HL-60/S4 treated with retinoic acid at 250 ng/mL for 4 days and 3 days (cell line): ENCODE results near the gene PHB1.
"Not testable (repeated sequence)": the region's sequence is repeated elsewhere in the genome, so short reads cannot be mapped to it uniquely, and the experiment has no call there.

Experiments used
- in situ Hi-C: fragments of 300-500 bp; cut with MboI; formaldehyde crosslinking; loops from 2 replicates; pipeline ENCODE4 v1.7.0; 2022; ENCODE audit warnings: low sequenced_read_pairs

The PHB1 gene

DNA sequence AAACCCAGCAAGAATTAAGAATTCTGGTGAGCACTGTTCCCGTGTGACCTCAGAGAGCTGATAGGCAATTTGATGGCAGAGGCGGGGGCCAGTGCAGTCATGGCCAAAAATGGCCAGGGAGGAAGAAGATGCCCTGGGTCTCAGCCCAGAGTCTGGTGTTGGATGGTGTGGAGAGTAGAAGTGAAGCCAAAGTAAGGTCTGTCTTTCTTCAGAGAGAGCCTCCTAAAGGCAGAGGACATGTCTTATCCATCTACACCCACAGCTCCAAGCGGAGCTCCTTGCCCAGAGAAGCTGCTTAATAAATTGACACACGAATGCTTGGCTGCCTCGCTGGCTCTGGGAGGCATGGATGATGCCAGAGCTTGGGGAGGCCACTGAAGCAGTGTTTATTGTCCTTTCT is 32.9 kb downstream of the PHB1 start:
- in situ Hi-C loops, result no loop called here

DNA sequence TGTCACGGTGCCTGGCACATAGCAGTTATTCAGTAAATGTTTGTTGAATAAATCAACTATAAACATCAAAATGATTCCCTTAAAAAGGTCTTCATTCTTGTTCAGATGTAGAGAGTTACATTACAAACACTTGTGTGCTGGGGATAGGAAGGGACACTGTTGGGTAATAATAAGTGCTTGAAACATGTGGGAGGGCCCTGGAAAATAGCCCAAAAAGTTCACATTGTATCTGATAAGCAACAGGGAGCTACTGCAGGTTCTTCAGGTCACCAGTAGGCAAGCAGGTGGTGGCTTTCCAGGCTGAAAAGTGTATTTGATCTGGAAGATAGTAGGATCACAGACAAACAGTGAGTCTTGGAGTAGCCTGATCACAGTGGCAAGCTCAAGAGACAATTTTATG is 33.6 kb downstream of the PHB1 start:
- in situ Hi-C loops, result no loop called here

DNA sequence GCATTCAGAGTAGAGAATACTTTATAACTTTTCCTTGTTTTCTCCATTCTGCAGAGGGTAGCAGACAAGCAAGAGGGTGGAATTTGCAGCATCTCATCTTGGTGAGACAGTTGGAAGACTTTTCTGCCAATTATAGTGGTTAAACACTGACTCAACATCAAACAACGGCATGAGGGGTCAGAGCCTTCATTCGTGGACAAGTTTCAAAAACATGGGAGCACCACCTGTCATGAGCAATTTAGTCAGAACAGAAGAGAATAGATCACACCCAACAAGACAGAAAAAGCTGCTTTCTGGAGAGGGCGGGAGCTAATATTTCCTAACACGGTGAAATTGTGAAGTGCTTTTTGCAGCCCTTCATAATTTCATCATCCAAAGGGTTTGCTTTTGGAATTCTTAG is 34.8 kb downstream of the PHB1 start:
- in situ Hi-C loops, result no loop called here

DNA sequence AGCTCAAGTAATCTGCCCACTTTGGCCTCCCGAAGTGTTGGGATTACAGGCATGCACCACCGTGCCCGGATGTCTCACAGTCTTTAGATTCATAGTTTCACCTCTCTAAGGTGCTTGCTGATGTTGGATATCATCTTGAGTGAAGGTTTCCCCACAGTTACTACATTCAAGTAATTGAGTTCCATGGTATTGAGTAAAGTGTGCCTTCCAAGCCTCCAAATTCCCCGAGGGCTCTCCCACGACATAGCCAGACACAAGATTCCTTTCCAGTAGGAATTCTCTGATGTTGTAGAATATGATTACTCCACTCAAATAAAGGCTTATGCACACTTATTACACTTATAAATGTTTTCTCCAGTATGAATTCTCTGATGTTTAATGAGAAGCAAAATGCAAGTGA is 36.4 kb downstream of the PHB1 start:
- in situ Hi-C loops, result no loop called here

DNA sequence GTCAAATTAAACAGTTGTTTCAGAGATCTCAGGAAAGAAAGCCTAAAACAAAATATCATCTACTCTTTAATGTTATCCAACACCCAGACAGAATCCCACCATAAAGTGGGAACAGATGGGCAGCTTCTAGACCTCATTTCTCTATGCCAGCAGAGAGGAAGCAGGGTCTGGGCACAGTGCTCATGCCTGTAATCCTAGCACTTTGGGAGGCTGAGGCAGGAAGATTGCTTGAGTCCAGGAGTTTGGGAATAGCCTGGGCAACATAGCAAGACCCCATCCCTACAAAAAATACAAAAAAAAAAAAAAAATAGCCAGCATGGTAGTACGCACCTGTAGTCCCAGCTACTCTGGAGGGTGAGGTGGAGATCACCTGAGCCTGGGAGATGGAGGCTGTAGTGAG is 39.1 kb downstream of the PHB1 start:
- in situ Hi-C loops, result no loop called here

DNA sequence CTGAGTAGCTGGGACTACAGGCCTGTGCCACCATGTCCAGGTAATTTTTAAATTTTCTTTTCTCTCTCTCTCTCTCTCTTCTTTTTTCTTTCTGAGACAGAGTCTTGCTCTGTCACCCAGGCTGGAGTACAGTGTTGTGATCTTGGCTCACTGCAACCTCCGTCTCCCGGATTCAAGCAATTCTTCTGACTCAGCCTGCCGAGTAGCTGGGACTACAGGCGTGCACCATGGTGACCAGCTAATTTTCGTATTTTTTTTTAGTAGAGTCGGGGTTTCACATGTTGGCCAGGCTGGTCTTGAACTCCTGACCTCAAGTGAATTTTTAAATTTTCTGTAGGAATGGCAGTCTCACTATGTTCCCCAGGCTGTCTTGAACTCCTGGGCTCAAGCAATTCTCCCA is 41.6 kb downstream of the PHB1 start:
- in situ Hi-C loops, result no loop called here

DNA sequence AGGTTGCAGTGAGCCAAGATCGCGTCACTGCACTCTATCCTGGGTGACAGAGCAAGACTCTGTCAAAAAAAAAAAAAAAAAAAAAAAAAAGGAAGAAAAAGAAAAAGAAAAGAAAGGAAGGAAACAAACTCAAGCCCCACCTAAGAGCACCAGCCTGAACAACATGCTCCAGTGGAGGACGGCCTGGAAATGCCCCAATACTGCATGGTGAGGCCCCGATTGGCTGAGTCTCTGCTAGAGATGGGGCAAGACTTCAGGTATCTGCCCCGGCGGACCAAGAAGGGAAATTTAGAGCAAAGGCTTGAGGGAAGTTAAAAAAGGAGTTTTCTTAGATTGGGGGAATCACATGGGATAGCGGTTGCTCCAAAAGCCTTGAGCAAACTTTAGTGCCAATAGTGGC is 42.3 kb downstream of the PHB1 start:
- in situ Hi-C loops, result no loop called here

DNA sequence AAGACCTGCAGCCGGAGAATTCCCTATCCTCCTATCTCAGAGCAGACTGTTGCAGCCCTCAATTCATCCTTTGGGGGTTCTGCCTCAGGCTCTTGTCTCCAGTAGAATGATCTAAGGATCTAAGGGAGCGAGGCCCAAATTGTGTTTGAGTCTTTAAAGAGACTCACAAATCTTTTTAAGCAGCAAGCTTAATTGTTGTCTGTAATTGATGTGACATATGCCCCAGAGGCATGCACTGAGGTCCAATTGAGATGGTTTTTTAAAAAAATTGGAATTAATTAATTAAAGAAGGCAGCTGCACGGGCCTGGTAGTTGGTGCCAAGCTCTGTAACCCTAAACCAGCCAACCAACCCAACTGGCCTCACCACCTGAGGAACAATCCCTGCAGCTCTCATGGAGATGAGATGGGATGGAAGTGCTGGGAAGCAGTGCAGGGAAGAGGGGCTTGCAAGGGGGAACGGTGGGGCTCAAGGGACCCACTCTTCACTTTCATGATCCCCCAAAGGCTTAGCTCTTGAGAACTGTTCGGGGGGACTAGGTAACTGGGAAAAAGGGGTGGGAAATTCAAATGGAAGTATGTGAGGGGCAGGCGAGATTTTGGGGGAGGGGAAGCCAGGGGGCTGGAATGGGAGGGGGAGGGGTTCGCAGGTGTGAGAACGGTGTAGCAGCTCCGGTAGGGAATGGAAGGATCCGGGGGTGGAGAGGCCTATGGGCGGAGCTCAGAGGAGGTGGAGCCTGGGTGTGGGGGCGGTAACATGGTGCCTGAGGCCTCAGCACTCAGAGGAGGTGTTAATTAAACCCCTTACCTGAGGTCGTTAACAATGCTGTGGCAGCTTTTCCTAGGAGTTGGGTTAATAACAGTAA is 43.5 kb downstream of the PHB1 start:
- in situ Hi-C loops, result no loop called here

DNA sequence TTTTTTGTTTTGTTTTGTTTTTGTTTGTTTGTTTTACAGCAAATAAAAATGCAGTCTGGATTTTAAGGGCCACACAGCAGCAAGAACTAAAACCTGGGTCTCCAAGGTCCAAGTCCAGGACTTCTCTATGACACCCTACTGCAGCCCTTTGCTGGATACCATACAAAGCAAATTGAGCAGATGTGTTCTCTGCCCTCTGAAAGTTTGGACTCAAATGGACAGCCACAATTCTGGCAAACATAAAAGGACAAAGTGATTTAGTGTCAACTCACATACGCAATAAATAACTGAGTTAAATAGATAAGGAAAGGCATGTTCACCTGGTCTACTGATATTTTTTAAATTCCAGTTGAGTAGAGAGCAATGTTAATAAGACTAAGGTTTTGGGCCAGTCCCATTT is 44.9 kb downstream of the PHB1 start:
- in situ Hi-C loops, result no loop called here

DNA sequence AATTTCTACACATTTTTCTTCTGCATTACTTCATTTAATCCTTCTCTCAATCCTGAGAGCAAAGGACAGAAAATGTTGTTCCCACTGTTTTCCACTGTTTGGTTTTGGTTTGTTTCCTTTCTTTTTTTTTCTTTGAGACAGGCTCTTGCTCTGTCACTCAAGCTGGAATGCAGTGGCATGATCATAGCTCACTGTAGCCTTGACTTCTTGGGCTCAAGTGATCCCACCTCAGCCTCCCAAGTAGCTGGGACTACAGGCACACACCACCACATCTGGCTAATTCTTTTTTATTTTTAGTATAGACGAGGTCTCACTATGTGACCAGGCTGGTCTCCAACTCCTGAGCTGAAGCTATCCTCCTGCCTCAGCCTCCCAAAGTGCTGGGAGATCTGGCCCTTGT is 45.6 kb downstream of the PHB1 start:
- in situ Hi-C loops, result no loop called here

DNA sequence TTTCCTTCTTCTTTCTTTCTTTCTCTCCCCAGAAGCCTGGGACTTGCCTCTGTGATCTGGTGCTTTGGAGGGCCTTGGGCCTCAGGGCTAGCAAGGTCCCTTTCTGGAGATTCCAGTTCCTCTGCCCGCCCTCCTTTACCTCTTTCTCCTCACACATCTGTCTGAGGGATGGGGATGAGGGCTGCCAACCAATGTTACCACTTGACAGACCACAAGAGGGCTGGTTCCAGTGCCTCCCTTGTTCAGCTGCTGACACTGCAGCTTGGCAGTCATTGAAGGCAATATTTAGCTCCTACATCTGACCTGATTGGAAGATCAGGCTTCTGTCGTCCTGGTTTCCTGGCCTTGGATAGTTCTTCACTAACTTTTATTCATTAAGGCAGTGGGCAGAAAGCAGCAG is 49.0 kb downstream of the PHB1 start:
- in situ Hi-C loops, result no loop called here

DNA sequence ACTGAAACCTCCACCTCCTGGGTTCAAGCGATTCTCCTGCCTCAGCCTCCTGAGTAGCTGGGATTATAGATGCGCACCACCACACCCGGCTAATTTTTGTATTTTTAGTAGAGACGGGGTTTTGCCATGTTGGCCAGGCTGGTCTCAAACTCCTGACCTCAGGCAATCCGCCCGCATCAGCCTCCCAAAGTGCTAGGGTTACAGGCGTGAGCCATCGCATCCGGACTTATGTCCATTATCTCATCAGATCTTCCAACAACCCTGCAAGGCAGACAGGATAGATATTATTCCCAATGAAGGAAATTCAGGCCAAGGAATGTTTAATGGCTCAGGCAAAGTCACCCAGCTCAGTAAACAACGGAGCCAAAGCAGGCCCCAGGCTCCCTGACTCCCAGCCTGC is 49.6 kb downstream of the PHB1 start:
- in situ Hi-C loops, result not testable (repeated sequence)

DNA sequence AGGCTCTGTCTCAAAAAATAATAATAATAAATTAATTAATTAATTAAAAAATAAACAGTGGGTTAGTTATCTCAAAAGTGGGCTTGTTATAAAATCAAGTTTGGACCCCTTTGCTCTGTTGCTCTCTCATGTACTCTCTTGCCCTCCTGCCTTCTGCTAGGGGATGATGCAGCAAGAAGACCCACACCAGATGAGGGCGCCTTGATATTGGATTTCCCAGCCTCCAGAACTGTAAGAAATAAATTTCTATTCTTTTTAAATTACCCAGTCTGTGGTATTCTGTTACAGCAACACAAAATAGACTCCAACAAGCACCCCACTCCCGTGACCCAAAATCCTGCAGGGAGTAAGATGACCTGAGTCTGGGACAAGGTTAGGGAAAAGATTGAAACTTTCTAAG is 50.6 kb downstream of the PHB1 start:
- in situ Hi-C loops, result no loop called here

DNA sequence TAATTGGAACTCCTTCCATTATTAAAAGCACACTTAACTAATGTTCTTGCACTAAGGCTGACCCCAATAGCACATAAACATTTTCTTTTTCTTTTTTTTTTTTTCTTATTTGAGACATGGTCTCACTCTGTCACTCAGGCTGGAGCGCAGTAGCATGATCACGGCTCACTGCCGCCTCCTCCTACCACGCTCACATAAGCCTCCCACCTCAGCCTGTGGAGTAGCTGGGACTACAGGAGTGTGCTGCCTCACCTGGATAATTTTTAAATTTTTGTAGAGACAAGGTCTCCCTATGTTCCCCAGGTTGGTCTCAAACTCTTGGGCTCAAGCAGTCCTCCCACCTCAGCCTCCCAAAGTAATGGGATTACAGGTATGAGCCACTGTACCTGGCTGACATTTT is 51.4 kb downstream of the PHB1 start:
- in situ Hi-C loops, result no loop called here

DNA sequence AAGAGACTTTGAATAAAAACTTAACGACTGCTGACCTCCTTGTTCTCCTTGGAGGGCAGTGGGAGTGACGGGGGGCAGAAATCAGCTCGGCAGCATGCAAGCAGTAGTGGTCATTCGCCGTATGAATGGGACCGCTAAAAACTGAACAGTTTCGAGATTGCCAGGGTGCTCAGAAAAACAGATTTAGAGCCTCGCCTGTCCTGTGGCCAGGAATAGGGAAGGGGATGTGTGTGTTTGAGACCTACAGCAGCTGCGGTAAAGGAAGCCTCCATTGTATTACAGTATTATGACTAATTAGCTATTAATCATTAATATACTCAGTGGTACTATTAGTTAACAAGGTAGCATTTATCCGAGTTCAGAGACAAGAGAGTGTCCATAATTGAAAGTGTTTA is 52.0 kb downstream of the PHB1 start:
- in situ Hi-C loops, result no loop called here

DNA sequence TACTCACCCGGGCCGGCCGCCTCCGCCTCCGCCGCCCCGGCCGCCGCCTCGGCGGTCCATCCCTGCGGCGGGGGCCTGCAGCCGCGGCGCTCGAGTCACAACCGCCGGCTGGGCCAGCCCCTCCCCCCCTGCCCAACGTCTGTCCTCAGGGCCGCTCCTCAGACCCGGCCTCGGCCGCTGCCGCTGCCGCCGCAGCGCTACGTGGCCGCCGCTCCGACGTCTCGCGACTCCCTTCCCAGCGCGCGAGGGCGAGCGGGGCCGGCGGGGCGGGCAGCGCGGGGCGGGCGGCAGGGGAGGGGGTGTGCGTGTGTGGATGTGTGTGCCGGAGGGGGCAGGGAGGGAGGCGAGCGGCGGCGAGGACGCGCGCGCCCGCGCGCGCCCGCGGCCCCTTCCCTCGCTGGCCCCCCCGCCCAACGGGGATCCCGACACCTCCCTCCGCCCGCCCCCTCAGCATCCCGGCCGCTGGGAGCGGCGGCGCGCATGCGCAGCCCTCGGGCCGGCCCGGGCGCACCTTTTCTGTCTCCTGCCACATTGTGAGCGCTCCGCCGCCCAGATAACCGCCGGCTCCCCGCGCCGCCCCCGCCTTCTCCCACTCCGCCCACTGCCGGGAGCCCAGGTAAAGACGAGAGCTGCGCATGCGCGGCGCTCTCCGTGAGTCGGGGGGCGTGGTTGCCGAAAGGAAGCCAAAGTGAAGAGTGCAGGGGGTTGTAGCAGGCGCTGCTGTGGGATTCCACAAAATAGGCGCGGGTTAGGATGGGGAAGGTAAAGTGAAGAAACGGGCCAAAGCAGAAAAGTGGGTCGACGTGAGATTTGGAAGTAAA is 52.6 kb downstream of the PHB1 start, which contains the start of gene ZNF652:
TSS of gene ZNF652 (minus strand) at position 349 of the 821 bp plus-strand sequence. CDS start 44,525 bp downstream, outside the sequence.
- in situ Hi-C loops, result no loop called here

DNA sequence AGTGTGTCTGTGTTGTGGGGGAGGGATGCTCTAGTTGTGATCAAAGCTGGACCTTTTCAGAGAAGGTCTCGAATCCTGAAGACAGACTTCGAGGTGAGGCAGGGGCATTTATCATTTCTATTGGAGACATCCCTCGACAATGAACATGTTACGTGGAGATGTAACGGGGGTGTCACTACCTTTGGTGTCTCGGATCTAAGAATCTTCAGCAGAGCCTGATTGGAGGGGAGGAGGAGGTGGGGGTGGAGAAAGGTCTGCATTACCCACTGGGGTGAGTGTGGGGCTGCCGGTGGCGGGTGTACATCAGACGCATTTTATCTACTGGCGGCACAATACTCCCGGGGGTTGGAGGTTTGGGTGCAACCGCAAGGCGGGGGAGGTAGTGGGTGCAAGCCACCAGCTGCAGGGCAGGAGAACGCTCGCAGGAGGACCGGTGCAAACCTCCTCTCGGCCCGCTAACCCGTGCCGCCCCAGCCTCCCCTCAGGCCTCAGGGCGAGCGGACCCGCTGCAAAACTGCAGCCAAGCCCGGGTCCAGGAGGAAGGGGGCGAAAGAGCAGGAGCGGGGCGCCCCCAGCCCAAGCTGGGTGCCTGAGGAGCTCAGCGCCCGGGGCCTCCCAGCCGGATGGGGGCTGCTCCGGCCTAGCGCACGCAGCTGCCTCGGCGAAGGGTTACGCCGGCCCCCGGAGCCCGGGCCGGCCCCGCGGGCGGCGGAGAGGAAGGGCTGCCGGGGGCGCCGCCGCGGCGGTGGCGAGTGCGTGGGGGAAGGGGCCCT is 53.4 kb downstream of the PHB1 start:
- in situ Hi-C loops, result no loop called here

DNA sequence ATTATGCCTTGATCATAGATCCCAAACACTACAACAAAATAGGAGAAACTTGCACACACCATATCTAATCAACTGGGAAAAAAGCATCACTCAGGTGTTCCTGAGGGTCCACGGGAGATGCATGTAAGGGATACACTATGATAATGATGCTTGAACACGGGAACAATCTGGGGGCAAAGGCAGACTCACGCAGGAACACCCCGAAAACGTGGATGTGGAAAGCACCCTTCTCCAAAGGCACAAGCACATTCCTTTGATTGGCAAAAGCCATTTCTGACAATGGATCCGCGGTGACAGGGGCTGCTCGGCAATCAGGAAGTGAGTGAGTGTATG is 53.9 kb downstream of the PHB1 start:
- in situ Hi-C loops, result no loop called here

DNA sequence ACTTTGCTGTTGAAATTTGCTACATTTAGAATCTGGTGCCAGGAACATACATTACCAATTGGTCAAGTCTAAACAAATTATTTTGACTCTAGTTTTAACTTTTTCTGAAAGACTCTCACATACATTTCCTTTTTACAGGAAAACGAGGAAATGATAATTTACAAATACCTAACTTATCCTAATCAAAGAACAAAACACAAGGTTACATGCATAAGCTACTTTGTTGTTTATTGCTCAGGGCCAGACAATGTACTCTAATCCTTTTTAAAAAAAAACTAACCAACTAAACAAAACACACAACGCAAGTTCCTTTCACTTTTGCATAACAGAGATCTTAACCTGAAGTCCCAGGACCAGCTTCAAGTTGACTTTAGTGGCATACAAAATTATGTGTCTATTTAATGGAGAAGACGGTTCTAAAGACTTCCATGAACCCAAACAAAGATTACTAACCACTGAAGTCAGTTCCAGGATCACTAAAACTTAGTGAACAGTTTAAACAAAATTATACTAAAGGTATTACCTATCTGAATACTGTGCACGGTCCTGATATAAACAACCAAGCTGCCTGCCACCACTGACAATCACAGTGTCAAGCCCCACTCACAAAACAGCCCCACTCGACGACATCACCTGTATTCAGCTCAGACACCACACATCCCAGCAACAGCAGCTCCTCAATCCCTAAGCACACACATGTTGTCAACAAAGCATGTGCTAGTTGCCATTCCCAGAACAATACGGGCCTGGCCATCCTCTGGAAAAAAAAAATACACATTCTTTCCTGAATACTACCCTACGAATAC is 54.5 kb downstream of the PHB1 start:
- in situ Hi-C loops, result no loop called here

DNA sequence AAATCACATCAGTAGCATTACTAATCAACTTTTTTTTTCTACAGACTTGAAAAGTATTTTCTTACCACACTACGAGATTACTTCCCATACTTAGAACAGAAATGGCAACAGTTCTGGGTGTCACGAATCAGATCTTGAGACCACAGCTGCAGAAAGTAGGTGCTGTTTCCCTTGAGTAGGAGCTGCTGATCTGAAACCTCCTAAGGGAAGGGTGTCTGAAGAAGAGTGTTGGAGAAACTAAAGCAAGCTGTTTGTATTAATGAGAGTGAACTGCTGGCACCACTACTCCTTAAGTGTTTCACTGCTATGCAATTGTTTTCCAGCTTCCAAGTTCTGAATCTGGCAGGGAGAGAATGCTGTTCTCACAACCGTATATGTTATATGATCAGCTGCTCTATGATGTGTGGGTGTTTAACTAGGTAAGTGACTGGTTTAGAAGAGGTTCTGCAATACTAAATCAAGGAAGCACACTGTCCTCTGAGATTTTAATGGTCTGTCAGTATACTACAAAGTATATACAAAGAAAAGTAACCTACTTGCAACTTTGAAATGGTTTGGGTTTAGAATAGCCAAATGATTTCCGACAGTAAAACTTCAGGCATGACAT is 55.9 kb downstream of the PHB1 start:
- in situ Hi-C loops, result no loop called here
